Fibroblast of lung (primary cell): ENCODE results near the gene PEX6.

Experiments
- CTCF ChIP-seq, 2 donors: IDR thresholded peaks in 1 of 2; conservative IDR thresholded peaks in 1 of 2; 1 replicate in 1 of 2; 2 replicates in 1 of 2; pipeline ENCODE4 v1.5.1; 2011 to 2012; ENCODE audit warnings: low read length in 2 of 2, control low read depth in 1 of 2, inconsistent platforms in 1 of 2, low read depth in 1 of 2, mild to moderate bottlenecking in 1 of 2
- EZH2 ChIP-seq: IDR thresholded peaks from 2 replicates; pipeline ENCODE4 v1.5.1; 2012; ENCODE audit warnings: low read length, control low read depth, mild to moderate bottlenecking; ENCODE audit errors: missing control alignments

- TF ChIP-seq EZH2 (no peak), CTCF (conservative IDR thresholded peaks at IDR 0.05 in 1 of 2, IDR thresholded peaks at IDR 0.05 in 1 of 2; ENCODE audit: low read depth in 1 of 2, low read length in 2 of 2) (no peak)
Observed at GRCh38 chr6:42974919-42975505, 4.0 kb downstream of the PEX6 start.
